ENCODE data around the gene WBP2. TPM values are rescaled to one million over a fixed set of nuclear protein-coding genes. Genes with fewer than 3 reads are reported as not detected.
"Not testable (repeated sequence)": the region's sequence is repeated elsewhere in the genome, so short reads cannot be mapped to it uniquely, and the experiment has no call there.

Gene WBP2
- total RNA-seq, 4 donors from 2014 or later: 129 to 259 (median 148) TPM

DNA sequence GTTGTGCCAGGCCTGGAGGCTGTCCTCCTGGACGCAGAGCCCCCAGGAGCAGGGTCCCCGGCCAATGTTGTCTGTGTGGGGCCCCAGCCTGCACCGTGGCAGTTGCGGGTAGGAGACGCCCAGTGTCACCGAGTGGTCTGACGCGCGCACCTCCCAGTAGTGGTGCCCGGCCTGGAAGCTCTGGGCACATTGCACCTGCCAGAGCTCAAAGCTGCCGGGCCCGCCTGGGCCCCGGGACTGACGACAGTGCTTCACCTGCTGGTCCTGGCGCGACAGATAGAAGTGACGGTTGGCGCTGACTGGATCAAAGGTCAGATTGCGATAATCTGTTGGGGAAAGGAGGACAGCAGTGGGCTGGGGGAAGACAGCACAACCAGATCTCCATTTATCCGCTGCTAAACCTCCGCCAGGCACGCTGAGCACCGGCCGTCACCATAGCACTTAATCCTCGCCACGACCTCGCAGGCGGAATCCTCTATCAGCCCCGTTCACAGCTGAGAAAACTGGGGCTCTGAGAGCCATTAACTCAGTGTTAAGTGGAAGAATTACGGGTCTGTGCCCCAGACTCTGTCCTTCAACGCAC, 36.0 kb upstream of the WBP2 start:
- in situ Hi-C loops (cut with MboI; ENCODE audit: low sequenced_read_pairs in 4 of 4): loop anchor here in 1 of 4 donors (25.0 kb wide), 1 partner anchor 129 kb away; the partner anchor contains the start of gene GALK1
- no peaks in the 10 kb centered on the region for H3K9me3 ChIP-seq

DNA sequence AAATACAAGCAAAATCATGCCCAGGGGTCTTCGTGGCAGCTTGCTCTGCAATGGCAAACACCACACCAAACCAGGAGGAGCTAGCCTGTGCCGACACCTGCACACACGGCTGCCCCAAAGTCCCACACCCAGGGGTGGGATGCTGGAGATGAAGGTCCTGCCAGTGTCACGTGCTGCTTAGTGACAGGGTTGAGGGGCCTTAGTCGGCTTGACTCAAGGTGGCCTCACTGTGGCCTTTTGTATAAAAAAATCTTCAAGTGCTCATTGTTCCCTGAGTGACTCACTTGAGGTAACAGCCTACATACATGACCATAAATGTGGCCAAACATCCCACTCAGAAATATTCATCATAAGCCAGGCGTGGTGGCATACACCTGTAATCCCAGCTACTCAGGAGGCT, 34.3 kb upstream of the WBP2 start:
- Histone ChIP-seq H3K36me3 (peaks cover 0 to 12% of the 10 kb centered on the region in 2 donors), H3K4me3 (no peak overlapping the region), H3K27me3 (no peaks in the 10 kb centered on the region), H3K4me1 (peaks cover 0 to 5% of the 10 kb centered on the region in 2 donors), H3K9me3 (no peaks in the 10 kb centered on the region), H3K27ac (no peak overlapping the region)
- intact Hi-C loops (cut with DNase I; ENCODE audit: low total_unique reads) (no loop called here), in situ Hi-C loops (cut with MboI; ENCODE audit: low sequenced_read_pairs in 4 of 4) (loop anchor here in 1 of 4 donors (25.0 kb wide), 1 partner anchor 127 kb away; the partner anchor contains the start of gene GALK1)
- no peak for DNase-seq
- no peak for ATAC-seq
- TF ChIP-seq, protein P1, sequence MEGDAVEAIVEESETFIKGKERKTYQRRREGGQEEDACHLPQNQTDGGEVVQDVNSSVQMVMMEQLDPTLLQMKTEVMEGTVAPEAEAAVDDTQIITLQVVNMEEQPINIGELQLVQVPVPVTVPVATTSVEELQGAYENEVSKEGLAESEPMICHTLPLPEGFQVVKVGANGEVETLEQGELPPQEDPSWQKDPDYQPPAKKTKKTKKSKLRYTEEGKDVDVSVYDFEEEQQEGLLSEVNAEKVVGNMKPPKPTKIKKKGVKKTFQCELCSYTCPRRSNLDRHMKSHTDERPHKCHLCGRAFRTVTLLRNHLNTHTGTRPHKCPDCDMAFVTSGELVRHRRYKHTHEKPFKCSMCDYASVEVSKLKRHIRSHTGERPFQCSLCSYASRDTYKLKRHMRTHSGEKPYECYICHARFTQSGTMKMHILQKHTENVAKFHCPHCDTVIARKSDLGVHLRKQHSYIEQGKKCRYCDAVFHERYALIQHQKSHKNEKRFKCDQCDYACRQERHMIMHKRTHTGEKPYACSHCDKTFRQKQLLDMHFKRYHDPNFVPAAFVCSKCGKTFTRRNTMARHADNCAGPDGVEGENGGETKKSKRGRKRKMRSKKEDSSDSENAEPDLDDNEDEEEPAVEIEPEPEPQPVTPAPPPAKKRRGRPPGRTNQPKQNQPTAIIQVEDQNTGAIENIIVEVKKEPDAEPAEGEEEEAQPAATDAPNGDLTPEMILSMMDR (IDR thresholded peaks at IDR 0.05 in 4 of 5, conservative IDR thresholded peaks at IDR 0.05 in 1 of 5): no peak
- no peak for TF ChIP-seq POLR2A (IDR thresholded peaks at IDR 0.05)

More for the DNA sequence above, 36.0 kb upstream of the WBP2 start:
- H3K27me3 ChIP-seq: no peaks in the 10 kb centered on the region
- H3K27ac ChIP-seq: no peak overlapping the region
- ATAC-seq (no peak), DNase-seq (no peak)
- H3K4me1 ChIP-seq: peaks cover 10 to 21% of the 10 kb centered on the region in 2 donors
- H3K36me3 ChIP-seq: peaks cover 0 to 12% of the 10 kb centered on the region in 2 donors
- TF ChIP-seq POLR2A (IDR thresholded peaks at IDR 0.05): no peak
- TF ChIP-seq, protein P1 (IDR thresholded peaks at IDR 0.05 in 4 of 5, conservative IDR thresholded peaks at IDR 0.05 in 1 of 5): no peak
- no peak overlapping the region for H3K4me3 ChIP-seq
- intact Hi-C loops (cut with DNase I; ENCODE audit: low total_unique reads): no loop called here

DNA sequence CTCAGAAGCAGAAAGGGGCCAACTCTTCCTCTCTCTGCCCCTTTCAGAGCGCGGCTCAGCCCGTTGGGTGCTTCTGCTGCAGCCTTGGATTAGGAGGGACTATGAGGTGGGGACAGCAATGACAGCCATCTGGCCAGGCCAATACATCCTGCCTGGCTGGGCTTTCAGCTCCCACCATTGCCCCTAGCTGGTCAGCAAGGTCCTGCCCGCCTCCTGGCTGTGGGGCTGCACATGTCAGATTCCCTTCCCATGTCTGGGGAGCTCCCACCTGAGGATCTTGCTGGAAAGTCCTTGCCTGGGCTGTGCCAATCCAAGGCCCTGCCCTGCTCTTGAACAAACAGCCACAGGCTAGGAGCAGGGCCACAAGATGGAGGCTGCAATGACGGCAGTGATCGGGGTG, 33.3 kb upstream of the WBP2 start:
- in situ Hi-C loops (cut with MboI; ENCODE audit: low sequenced_read_pairs in 4 of 4) (loop anchor here in 1 of 4 donors (25.0 kb wide), 1 partner anchor 126 kb away; the partner anchor contains the start of gene GALK1), intact Hi-C loops (cut with DNase I; ENCODE audit: low total_unique reads) (no loop called here)

DNA sequence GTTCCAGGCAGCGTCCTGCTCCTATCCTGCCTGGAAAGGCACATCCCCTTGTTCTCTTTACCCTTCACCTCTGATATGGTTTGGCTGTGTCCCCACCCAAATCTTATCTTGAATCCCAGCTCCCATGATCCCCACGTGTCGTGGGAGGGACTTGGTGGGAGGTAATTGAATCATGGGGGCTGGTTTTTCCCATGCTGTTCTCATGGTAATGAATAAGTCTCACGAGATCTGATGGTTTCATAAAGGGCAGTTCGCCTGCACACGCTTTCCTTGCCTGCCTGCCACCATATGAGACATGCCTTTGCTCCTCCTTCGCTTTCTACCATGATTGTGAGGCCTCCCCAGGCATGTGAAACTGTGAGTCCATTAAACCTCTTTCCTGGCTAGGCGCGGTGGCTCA, 30.7 kb upstream of the WBP2 start:
- H3K36me3 ChIP-seq; H3K27me3 ChIP-seq; ATAC-seq; H3K4me1 ChIP-seq; H3K4me3 ChIP-seq; DNase-seq; intact Hi-C loops (cut with DNase I; ENCODE audit: low total_unique reads); H3K27ac ChIP-seq; H3K9me3 ChIP-seq: not testable (repeated sequence)
- in situ Hi-C loops (cut with MboI; ENCODE audit: low sequenced_read_pairs in 4 of 4): loop anchor here in 1 of 4 donors (25.0 kb wide), 1 partner anchor 124 kb away; the partner anchor contains the start of gene GALK1

More for the DNA sequence above, 33.3 kb upstream of the WBP2 start:
- Histone ChIP-seq H3K4me3 (no peak overlapping the region), H3K27ac (no peak overlapping the region), H3K4me1 (no peaks in the 10 kb centered on the region), H3K9me3 (no peaks in the 10 kb centered on the region), H3K36me3 (peaks cover 0 to 12% of the 10 kb centered on the region in 2 donors), H3K27me3 (no peaks in the 10 kb centered on the region)
- ATAC-seq (no peak), DNase-seq (no peak)
- TF ChIP-seq, protein P1 (IDR thresholded peaks at IDR 0.05 in 4 of 5, conservative IDR thresholded peaks at IDR 0.05 in 1 of 5): no peak
- no peak for TF ChIP-seq POLR2A (IDR thresholded peaks at IDR 0.05)

DNA sequence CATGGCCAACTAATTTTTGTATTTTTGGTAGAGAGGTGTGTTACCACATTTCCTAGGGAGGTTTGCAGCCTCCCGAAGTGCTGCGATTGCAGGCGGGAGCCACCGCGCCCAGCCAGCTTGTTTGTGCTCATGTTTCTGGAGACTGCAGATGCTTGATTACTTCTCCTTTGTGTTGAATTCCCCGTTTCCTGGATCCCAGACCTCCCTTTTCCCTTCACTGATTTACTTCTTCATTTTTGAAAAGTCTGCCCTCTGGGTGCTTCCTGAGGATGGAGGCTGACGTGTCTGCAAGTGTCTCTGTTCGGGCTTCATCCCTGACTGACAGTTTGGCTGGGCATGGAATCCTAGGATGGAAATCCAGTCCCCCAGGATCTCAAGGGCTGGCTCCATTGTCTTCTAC, 30.3 kb upstream of the WBP2 start:
- no peak for TF ChIP-seq POLR2A (IDR thresholded peaks at IDR 0.05)
- TF ChIP-seq, protein P1 (IDR thresholded peaks at IDR 0.05 in 4 of 5, conservative IDR thresholded peaks at IDR 0.05 in 1 of 5): no peak

More for the DNA sequence above, 30.3 kb upstream of the WBP2 start:
- in situ Hi-C loops (cut with MboI; ENCODE audit: low sequenced_read_pairs in 4 of 4) (loop anchor here in 1 of 4 donors (25.0 kb wide), 1 partner anchor 123 kb away; the partner anchor contains the start of gene GALK1), intact Hi-C loops (cut with DNase I; ENCODE audit: low total_unique reads) (no loop called here)
- DNase-seq (no peak), ATAC-seq (no peak)
- Histone ChIP-seq H3K4me3 (no peak overlapping the region), H3K4me1 (no peaks in the 10 kb centered on the region), H3K36me3 (peaks cover 0 to 4% of the 10 kb centered on the region in 2 donors), H3K27ac (no peak overlapping the region), H3K9me3 (no peaks in the 10 kb centered on the region), H3K27me3 (no peaks in the 10 kb centered on the region)
